VCaP (cell line): Measurements from ENCODE around the gene EYA3.

Experiments used
- H3K27ac ChIP-seq: fragments of 450-650 bp; 2 replicates; pipeline ENCODE4 v1.5.1; 2017
- TF ChIP-seq, protein P1 (sequence below): fragments of 450-650 bp; conservative IDR thresholded peaks from 2 replicates; pipeline ENCODE4 v1.5.1; 2017; ENCODE audit warnings: mild to moderate bottlenecking, moderate library complexity

The EYA3 gene

DNA sequence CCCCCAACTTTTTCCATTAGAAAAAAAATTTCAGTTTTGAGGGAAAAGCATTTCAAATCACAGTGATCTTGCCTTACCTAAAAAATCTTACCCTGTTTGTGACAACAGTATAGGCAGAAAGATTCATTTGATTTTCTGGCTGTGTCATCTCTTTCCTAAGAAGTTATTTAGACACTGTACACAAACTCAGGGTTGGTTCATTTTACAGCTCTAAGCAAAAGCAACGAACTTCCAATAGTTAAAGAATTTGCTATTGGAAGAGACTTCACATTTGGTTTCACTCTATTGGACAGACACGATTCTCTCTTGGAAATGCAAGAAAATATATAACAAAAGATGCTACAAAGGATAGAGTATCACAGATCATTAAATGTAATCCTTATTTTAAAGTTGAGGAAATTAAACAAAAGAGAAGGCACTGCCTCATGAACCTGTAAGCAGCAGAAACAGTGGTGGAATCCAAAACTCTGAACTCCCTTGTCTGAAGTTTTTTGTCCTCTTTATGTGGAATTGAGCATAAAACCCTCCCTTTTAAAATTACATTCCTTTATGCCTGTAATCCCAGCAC lies 20.8 kb downstream of the EYA3 start:
- TF ChIP-seq, protein P1, sequence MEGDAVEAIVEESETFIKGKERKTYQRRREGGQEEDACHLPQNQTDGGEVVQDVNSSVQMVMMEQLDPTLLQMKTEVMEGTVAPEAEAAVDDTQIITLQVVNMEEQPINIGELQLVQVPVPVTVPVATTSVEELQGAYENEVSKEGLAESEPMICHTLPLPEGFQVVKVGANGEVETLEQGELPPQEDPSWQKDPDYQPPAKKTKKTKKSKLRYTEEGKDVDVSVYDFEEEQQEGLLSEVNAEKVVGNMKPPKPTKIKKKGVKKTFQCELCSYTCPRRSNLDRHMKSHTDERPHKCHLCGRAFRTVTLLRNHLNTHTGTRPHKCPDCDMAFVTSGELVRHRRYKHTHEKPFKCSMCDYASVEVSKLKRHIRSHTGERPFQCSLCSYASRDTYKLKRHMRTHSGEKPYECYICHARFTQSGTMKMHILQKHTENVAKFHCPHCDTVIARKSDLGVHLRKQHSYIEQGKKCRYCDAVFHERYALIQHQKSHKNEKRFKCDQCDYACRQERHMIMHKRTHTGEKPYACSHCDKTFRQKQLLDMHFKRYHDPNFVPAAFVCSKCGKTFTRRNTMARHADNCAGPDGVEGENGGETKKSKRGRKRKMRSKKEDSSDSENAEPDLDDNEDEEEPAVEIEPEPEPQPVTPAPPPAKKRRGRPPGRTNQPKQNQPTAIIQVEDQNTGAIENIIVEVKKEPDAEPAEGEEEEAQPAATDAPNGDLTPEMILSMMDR: no peak
- H3K27ac ChIP-seq: peak overlapping the region; percentile 73

DNA sequence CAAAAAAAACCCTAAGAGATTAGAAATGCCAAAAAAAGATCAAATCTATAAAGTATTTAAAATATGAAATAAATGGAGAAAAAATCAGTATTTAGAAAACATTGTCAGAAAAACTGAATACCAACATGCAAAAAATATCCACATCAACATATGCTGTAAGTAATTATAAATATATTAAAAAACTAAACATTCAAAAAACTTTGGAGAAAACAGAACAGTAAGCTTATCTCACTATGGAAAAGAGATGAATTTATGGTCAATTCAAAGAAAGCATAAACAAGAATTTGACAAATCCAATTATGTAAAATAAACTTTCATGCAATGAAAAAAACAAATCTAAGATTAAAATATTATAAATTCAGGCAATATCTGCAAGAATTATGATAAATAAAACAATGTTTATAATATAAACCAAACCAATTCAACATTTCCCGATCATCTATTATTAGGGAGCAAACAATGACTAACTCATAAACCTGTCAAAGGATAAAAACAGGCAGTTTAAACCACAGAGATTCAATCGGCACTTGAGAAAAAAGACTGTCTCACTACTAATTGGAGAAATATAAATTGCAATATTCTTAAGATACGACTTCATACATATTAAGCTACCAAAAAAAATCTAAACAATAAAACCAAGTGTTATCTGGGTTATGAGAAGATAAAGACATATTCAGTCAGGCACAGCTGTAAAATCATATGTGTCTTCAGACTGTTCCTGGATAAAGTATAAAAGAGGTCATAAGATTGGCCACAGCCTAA lies 21.8 kb downstream of the EYA3 start:
- H3K27ac ChIP-seq: peak overlapping the region; percentile 73

DNA sequence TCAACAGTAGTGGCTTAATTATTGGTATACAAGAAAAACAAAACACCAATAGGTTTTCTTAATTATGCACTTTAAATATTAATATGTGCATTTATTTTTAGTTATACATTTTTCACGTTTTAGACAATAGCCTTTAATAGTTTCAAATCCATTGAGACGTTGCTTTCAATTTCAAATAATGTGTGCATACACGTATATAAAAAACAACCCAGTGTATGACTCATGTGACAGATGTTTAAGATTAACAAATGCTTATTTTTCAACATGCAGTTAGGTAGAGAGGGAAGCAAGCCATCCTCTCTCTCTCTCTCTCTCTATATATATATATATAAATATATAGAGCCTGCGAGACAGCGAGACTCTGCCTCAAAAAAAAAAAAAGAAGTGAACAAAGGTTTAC lies 24.3 kb downstream of the EYA3 start:
- no peak overlapping the region for H3K27ac ChIP-seq
- TF ChIP-seq, protein P1: no peak

More for the DNA sequence above, 21.8 kb downstream of the EYA3 start:
- TF ChIP-seq, protein P1: no peak

DNA sequence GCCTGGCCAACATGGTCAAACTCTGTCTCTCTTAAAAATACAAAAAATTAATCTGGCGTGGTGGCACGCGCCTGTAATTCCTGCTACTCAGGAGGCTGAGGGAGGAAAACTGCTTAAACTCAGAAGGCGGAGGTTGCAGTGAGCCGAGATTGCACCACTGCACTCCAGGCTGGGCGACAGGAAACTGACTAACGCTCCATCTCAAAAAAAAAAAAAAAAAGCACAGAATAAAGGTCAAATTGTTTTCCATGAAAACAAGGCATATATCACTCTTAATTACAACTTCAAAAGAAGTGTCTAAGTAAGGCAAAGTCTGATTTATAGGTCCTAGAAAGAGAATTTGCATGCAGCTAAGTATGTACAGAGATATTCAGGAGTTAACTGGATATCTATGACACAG lies 25.6 kb downstream of the EYA3 start:
- TF ChIP-seq, protein P1: no peak
- H3K27ac ChIP-seq: peak overlapping the region; percentile 7; the same call in 1 of the 2 replicates

DNA sequence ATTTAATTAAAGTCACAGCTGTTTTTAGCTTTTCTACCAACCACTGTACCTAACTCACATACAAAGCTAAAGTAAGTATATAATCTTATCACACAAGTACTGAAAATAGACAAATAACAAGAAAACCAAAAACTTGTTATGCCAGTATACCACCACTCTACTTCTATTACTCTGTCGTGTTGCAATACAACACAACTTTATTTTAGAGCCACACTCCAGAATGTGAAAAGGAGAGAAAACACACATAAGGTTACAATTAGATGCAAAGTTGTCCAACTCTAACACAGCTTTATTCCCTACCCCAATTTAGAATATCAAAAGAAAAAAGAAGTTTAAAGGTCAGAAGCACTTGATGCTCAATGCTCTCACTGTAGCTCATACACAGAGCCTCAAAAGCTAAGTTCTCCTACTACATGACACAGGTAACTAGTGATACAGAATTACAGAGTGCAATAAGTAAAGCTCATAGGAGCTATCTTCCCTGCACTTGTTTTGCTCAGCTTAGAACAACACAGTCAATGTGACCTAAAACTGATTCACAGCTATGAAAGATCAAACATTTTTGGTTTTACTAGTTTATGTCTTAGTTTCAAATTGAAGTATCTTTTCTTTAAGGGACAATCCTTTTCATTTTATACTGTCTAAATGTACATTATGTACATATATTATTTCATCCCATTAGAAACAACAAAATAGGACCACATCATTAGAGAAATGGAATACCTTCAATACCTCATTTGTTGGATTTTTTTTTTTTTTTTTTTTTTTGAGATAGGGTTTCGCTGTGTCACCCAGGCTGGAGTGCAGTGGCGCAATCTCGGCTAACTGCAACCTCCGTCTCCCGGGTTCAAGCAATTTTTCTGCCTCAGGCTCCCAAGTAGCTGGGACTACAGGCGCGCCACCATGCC lies 29.2 kb downstream of the EYA3 start:
- TF ChIP-seq, protein P1: no peak
- H3K27ac ChIP-seq: peak overlapping the region; percentile 89

- H3K27ac ChIP-seq: peak overlapping the region; percentile 89
- TF ChIP-seq, protein P1: no peak
Observed at GRCh38 chr1:28058168-28058567, 30.2 kb downstream of the EYA3 start.
